HG03103 (cell line): ENCODE measurements around the gene NAP1L4.

ENCODE experiments used
- ATAC-seq: cut with Tn5 transposase; IDR thresholded peaks from one replicate; pipeline ENCODE4 v1.9.1; 2021; ENCODE audit warnings: low read depth; ENCODE audit not compliant: unreplicated experiment

The NAP1L4 gene

DNA sequence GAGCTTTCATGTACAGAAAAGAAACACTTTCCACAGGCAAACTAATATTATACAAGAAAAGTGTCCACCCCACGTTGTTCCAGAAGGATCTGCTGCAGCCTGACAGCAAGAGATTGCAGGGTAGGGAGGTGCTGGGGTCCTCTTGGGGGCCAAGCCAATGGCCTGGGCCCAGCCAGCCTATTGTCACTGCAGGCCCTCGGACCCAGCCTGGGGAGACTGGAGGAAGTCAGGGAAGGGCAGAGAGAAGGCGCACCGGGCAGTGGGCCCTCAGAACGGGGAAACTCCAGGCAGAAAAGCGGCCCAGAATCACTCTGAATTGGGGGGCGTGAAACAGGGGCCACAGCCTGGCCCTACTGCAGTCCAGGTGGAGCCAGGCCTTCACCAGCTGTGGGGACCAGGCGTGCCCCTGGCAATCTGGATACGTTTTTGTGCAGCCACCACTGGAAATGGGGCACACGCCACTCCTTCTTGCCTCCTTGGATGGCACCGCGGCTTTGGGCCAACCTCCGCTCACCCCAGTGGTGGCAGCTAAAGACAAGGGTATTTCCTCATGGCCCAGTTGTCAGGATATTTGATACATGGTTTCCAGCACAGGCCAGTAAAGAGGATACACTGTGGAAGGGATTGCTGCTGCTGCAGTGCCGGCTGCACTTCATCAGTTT lies 3.9 kb upstream of the NAP1L4 start:
- no peak for ATAC-seq

DNA sequence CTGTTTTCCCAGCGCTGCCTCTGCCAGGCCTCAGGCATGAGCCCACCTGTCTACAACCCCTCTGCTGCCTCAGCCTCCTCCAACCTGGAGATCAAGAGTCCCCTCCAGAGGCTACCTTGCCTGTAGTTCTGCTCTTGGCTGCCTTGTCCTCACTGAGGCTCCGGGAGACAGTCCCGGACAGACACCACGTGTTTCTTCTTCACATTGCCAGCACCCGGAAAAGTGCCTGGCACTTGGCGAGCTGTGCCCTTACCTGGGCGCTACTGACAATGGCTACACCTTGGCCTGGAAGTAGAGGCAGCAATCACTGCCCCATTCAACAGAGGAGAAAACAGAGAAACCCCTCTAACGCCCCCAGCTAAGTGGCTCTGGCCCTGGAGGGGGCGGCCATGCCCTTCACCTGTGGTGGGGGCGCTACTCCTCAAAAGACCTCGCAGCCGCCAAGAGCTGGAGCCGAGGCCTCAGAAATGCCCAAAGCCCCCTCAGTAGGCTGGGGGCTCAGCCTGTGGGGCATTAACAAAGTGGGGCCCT lies 3.0 kb upstream of the NAP1L4 start:
- ATAC-seq: no peak

DNA sequence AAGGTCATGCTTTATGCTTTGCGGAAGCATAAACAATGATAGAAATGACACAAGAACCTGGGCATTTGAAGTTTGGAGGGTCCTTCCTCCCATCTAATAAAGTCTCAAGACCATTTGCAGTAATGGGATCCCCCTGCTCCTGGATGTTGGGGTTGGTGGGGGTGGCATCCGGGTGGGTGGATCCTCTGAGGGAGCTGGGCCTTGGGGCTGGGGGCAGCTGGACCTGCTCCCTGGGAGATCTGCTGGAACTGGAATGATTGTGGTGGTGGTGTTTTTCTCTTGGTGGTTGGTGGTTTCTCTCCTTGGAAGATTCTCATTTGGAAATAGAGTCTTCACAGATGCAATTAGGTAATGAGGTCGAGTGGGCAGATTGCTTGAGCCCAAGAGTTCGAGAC lies 2.2 kb upstream of the NAP1L4 start:
- ATAC-seq: no peak

DNA sequence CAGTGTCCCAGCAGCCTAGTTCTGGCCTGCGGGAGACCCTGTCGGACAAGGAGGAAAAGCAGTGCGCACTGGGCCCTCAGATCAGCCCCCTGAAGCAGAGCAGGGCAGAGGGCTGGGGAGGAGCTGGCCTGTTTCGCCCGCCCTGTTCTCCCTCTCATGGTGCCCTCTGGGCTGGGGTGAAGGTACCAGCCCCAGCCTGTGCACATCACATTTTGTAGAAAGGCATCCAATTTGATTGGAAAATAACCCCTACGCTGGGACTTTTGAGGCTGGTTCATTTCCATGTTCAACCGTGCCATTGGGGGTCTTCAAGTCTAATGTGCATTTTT lies 832 bp upstream of the NAP1L4 start:
- ATAC-seq: no peak

DNA sequence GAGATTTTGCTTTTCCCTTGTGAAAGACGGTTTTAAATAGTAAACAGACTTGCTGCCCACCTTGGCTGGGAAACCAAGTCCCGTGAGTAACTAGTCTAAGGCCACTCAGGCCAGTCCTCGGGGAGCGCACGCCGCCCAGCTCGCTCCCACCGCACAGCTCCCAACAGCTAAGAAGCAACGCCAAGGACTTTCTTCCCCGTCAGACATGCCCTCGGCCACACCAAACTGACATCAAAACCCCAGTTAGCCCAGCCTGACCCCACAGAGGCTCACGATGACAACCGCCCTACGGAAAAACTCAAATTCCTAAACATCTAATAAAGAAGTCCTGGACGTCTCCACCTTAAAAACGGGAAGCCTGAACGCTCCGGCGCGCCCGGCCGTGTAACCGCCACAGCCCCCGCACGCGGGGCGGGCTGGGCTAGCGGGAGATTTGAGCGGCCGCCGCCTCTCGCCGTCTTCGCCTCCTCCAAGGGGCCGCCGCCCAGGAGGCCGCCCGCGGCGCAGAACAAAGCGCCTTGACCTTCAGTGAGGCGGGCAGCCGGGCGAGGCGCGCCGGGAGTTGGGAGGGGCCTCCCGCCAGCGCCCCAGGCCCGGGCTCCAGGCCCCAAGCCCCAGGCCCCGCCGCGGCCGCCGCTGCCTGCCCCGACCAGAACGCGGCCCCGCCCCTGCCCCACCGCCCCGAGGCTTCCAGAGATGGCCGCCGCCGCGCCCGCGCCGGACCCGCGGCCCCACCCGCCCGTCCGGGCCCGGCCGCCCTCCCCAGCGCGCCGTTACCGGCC lies 486 bp downstream of the NAP1L4 start:
- ATAC-seq: peak; percentile 30

DNA sequence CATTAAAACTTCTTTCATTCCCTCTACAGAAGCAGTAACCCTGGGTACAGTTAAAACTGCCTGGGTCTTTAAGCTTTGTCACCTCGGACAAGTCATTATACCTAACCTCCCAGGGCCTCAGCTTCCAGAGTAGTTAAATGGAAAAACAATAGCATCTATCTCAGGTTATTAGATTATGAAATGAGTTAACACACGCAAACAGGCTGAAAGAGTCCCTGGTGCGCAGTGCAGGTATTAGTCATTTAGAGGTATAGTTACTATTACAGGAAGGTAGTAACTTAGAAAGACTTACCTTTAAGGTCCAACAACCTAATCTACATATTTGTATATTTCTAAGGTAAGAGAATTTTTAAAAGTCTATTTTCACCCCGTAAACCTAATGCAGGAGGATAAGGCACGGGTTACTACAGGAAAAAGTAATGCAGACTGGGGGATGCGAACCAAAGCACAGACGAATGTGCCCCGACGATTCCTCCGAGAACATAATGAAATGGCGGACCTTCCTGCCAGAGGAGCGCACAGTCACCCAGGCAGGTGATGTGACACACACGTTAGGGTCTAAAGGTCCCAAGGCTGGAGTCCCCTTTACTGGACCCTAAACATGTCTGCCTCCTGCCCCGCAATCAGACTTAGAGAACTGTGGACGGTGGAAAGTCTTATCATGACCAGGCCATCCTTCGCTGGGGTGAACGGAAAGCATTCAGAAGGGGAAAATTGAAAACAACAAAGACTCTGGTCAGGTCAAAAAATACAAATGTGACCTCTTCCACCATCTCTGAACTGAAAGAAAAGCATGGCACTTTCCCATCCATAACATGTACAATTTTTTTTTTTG lies 1.3 kb downstream of the NAP1L4 start:
- no peak for ATAC-seq

DNA sequence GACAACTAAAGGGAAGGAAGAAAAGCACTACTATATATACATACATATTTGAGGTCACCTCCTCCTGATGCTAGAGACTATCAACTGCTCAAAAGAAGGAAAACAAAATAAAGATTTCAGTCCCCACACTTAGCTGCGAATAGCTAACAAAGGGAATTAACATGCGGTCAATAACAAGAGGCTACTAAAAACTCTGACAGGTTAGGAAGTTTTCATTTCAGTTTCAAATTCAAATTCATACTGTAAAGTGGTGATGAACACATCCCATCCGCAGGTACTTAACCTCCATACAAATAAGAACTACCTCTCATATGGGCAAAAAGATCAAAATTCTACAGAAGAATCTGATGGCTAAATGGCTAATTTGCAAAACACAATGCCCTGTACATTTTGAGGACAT lies 2.6 kb downstream of the NAP1L4 start:
- ATAC-seq: no peak

DNA sequence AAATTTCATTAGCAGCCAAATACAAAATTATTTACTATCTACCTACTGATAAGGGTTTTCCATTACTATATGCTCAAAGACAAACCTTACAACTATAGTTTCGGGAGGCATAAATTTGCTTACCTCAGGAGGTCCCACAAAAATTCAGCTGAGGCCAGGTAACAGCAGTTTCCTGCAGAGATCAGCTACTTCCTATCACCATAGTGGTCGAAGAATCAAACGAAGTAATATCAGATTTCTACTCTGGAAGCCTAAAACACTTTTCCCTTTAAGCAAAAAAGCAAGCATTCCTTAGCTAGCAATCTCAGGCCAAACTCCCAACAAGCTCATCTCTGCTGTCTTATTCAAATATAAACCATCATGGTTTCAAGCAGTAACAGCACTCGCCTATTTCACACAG lies 3.1 kb downstream of the NAP1L4 start:
- no peak for ATAC-seq

DNA sequence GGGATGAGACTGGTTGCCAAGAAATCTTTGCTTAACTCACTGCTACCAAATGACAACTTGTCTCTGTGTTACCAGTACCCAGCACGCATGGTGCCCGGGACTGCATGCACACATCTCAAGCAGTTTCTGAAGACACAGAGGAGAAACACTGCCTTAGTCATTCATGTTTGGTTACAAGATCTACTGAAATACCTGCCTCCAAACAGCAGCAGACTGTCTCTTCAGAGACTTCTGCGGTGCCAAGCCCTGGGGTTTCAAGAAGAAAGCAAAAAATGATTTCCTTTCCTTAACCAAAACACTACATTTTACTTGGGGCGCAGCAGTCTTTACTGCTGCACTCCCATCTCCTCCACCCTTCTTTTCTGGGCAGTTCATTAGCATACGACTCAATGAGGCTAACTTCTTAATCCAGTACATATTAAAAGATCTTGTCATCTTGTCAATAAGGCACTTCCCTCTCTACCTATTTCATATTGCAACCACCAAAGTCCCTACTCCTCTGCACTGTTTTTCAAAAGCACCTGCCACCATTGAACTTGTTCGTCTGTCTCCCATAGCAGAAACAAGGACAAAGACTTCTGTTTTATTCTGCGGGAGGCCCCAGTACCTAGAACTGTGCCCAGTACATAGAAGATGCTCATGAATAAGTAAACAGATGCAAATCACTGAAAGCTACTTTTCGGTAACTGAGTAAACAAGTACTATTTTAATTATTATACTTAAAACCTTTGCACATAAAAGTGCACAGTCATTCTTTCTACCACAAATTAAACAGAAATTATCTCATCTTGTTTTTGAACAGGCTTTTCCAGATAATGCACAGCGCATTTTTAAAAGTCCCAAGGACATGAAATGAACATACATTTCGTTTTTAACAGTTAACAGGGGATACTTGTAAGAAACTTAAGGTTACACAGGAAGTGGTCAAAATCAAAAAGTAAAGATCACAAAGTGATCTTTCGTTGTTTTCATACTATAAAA lies 4.0 kb downstream of the NAP1L4 start:
- no peak for ATAC-seq

DNA sequence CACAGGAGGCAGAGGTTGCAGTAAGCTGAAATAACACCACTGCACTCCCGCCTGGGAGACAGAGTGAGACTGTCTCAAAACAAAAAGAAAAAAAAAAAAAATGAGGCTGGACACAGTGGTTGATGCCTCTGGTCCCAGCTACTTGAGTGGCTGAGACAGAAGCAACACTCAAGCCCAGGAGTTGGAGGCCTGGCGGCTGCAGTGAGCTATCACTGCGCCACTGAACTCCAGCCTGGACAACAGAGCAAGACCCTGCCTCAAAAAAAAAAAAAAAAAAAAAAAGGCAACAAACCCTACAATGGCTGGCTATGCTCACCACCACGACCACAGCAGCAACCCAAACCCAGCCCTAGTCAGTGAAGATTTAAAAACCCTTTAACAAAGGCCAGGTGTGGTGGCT lies 8.2 kb downstream of the NAP1L4 start:
- no peak for ATAC-seq

DNA sequence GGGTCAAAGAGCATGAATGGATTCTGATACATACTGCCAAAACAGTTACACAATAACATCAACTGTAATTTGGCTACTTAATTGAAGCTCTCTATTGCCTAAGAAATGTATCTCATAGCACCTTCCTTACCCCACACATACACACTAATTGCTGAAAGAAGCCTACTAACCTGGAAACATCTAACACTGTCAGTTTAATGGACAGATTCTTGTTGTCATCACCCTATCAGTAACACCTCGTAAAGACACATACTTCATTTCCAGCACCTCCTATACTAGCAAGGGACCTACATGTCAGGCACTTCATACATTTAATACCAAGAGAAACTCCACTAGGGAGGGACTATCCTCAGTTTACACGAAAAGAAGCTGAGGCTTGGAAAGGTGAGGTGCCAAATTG lies 9.9 kb downstream of the NAP1L4 start:
- no peak for ATAC-seq

DNA sequence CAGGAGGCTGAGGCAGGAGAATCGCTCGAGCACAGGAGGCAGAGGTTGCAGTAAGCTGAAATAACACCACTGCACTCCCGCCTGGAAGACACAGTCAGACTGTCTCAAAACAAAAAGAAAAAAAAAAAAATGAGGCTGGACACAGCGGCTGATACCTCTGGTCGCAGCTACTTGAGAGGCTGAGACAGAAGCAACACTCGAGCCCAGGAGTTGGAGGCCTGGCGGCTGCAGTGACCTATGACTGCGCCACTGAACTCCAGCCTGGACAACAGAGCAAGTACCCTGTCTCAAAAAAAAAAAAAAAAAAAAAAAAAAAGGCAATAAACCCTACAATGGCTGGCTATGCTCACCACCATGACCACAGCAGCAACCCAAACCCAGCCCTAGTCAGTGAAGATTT lies 11.0 kb downstream of the NAP1L4 start:
- no peak for ATAC-seq

DNA sequence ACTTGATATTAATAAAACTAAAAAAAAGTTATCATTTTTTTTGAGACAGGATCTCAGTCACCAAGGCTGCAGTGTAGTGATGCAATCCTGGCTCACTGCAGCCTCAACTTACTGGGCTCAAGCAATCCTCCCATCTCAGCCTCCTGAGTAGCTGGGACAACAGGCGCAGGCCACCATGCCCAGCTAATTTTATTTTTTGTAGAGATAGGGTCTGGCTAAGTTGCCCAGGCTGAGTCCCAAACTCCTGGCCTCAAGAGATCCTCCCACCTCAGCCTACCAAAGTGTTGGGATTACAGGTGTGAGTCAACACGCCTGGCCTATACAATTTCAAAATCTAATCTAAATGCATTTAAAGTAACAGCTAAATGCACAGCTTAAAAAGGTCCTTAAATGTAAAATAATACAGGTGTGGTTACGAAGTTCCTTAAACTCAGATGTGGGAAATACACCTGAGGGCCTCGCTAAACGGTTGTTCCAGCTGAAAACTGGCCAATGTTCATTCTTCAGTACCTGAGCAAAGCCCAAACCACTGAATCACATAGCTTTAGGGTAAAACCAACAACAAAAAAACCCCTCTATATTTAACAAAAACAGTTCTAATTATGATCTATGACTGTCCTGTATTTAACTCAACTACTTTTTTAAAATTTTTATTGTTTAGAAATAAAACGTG lies 11.8 kb downstream of the NAP1L4 start:
- ATAC-seq: no peak

DNA sequence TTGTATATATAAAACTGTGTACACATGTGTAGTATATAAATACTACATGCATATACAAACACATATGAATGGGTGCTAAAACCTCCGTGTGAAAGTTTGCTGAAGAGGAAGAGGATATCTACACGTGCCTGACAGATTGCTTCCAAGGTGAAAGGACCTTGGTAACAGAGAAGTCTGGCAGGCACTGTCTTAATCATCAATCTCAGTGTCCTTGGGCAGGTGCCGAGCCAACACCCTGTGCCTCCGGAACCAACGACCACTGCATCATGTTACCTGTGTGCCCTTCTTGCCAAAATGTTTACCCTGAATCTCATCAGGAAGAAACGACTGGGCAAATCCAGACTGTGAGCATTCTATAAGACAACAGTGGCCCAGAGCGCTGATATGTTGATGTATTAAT lies 15.0 kb downstream of the NAP1L4 start:
- ATAC-seq: no peak

DNA sequence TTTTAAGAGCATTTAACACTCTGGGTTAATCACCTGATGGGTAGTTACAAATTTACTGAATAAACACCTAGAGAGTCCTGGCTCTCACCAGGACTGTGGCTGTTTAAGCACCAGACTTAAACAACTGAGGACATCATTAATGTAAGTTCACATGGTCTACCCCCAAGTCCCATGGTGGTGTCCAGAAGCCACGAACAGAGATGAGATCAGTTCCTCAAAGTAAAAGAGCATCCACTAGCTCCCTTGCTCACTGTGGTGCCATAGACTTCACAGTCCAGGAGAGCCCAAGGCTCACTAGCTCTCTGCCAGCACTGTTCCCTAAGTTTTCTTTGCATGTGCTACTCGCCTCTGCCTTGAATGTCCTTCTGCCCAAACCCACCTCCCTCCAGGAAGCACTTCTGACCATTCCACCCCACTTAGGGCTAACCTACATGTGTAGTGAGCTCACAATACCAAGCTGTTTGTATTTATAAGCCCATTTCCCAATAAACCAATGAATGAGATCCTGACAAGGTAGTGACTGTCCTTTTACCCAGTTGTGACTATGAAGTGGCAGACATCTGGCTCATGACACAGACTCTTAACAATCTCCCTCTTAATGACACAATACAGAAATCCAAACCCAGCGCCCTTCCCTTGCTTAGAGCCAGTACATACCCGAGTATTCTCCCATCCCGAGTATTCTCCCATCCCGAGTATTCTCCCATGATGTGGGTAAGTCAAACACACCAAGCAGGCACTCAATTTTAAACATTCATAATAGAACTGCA lies 15.7 kb downstream of the NAP1L4 start:
- ATAC-seq: no peak

DNA sequence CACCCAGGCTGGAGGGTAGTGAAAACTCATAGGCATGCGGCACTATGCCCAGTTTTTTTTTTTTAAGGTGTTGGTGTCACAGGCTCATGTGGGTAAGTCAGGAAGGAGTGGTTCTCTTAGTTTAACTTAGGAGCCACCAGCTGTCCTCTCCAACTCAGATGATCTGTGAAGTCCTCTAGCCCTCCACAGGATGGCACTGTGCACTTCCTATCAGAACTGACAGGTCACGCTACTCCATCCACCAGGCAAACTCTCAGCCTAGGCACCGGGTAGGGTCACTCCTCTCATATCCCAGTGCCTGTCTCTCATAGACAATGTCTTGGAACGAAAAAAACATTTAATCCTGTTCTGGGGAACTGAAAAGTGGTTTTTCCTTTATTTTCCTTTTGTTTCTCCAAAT lies 16.5 kb downstream of the NAP1L4 start:
- ATAC-seq: no peak

DNA sequence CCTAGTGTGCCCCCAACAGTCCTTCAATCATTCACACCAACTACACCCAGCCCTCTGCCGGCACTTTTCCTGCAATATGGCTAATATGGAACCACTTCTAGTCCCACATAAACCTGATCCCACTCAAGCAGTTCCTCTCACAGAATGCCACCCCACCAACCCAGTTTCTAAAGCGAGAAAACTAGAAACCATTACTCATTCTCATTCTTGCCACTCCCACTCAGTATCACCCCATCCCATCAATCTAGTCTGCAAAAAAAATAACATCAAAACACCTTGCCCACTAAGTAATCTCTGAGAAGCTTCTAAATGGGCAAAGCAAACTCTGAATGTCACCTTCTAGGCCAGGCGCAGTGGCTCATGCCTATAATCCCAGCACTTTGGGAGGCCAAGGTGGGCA lies 17.9 kb downstream of the NAP1L4 start:
- ATAC-seq: no peak

DNA sequence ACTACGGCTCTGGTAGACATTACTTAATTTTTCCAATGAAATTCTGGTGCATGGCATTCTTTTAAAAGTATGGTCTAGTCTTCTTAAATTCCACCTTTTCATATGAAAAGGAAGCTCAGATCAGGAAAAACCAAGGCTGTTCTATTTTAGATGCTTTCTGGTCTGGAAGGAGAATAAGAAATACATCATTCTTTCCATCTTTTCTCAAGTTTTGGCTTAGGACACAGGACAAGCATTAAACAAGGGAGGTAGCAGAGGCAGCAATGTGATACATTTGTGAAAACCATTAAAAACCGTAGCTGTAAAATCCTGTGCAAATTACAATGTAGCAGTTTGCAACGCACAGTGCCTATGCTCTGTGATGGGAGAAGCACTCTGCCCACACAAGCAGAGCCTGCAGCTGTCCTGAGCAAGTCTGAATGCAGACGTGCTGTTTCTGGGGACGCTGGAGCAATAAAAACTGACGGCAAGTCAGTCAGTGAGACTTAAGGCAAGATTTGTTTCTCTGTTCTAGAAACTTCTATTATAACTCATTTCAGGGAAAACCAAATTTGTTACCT lies 23.7 kb downstream of the NAP1L4 start:
- no peak for ATAC-seq

DNA sequence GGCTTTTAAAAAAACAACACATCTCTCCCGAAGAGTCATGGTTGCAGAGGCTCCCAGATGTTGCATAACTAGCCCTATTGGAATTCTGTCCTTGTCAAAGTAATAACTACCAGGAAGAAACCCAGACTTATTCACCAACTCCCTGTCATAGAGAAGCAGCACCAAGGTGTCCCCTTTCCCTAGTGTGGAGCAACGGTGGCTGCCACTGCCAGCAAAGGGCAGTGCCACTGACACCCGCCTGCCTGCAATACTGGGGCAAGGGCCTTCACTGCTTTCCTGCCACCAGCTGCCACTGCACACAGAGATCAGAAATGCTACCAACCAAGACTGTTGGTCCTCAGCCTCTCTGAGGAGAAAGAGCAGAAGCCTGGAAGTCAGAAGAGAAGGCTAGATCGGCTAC lies 27.3 kb downstream of the NAP1L4 start:
- no peak for ATAC-seq
